ENCODE measurements around the gene TRMT5. TPM values are rescaled to one million over a fixed set of nuclear protein-coding genes. Genes with fewer than 3 reads are reported as not detected.

The TRMT5 gene
- total and polyA plus RNA-seq, 2 donors from 2014 or later: 5.6 to 17.5 TPM

GRCh38 chr14:60926002-60926401 lies 54.9 kb downstream of the TRMT5 start:
- no peak overlapping the region for H3K9ac ChIP-seq (ENCODE audit: low read length in 3 of 3)
- intact Hi-C loops (cut with DNase I): no loop called here
- no peaks in the 10 kb centered on the region for H3K27me3 ChIP-seq (ENCODE audit: control insufficient read depth, insufficient read depth, low read length)
- H3K4me1 ChIP-seq (ENCODE audit: control insufficient read depth in 2 of 3, insufficient read depth in 2 of 3, low read depth in 1 of 3, low read length in 3 of 3): no peaks in the 10 kb centered on the region
- H3K4me3 ChIP-seq (ENCODE audit: low read length in 3 of 3): no peak overlapping the region
- H3K27ac ChIP-seq (ENCODE audit: low read depth in 2 of 2, low read length in 2 of 2): no peak overlapping the region
- FAIRE-seq (no peak), DNase-seq (no peak)
- H3K9me3 ChIP-seq (ENCODE audit: control insufficient read depth in 2 of 3, insufficient read depth in 1 of 3, low read length in 3 of 3): no peaks in the 10 kb centered on the region
- TF ChIP-seq CTCF (IDR thresholded peaks at IDR 0.05; ENCODE audit: borderline replicate concordance, extremely low read depth, insufficient read depth): no peak
- no peaks in the 10 kb centered on the region for H3K36me3 ChIP-seq (ENCODE audit: control insufficient read depth in 2 of 3, insufficient read depth in 3 of 3, low read length in 3 of 3)

GRCh38 chr14:60925286-60925685 lies 55.6 kb downstream of the TRMT5 start:
- intact Hi-C loops (cut with DNase I): no loop called here
- Histone ChIP-seq H3K9me3 (ENCODE audit: control insufficient read depth in 2 of 3, insufficient read depth in 1 of 3, low read length in 3 of 3) (no peaks in the 10 kb centered on the region), H3K27ac (ENCODE audit: low read depth in 2 of 2, low read length in 2 of 2) (no peak overlapping the region), H3K4me1 (ENCODE audit: control insufficient read depth in 2 of 3, insufficient read depth in 2 of 3, low read depth in 1 of 3, low read length in 3 of 3) (no peaks in the 10 kb centered on the region), H3K9ac (ENCODE audit: low read length in 3 of 3) (no peak overlapping the region), H3K27me3 (ENCODE audit: control insufficient read depth, insufficient read depth, low read length) (no peaks in the 10 kb centered on the region), H3K36me3 (ENCODE audit: control insufficient read depth in 2 of 3, insufficient read depth in 3 of 3, low read length in 3 of 3) (no peaks in the 10 kb centered on the region), H3K4me3 (ENCODE audit: low read length in 3 of 3) (no peak overlapping the region)
- DNase-seq: no peak
- no peak for TF ChIP-seq CTCF (IDR thresholded peaks at IDR 0.05; ENCODE audit: borderline replicate concordance, extremely low read depth, insufficient read depth)
- no peak for FAIRE-seq

- no peak for TF ChIP-seq CTCF (IDR thresholded peaks at IDR 0.05; ENCODE audit: borderline replicate concordance, extremely low read depth, insufficient read depth)
- DNase-seq: peak in 1 of 5 donors; percentile 21
- intact Hi-C loops (cut with DNase I): no loop called here
- no peaks in the 10 kb centered on the region for H3K27me3 ChIP-seq (ENCODE audit: control insufficient read depth, insufficient read depth, low read length)
- no peaks in the 10 kb centered on the region for H3K36me3 ChIP-seq (ENCODE audit: control insufficient read depth in 2 of 3, insufficient read depth in 3 of 3, low read length in 3 of 3)
- no peaks in the 10 kb centered on the region for H3K9me3 ChIP-seq (ENCODE audit: control insufficient read depth in 2 of 3, insufficient read depth in 1 of 3, low read length in 3 of 3)
- no peaks in the 10 kb centered on the region for H3K4me1 ChIP-seq (ENCODE audit: control insufficient read depth in 2 of 3, insufficient read depth in 2 of 3, low read depth in 1 of 3, low read length in 3 of 3)
- H3K4me3 ChIP-seq (ENCODE audit: low read length in 3 of 3): no peak overlapping the region
- H3K9ac ChIP-seq (ENCODE audit: low read length in 3 of 3): no peak overlapping the region
- no peak for FAIRE-seq
- no peak overlapping the region for H3K27ac ChIP-seq (ENCODE audit: low read depth in 2 of 2, low read length in 2 of 2)
Observed at GRCh38 chr14:60922050-60922449, 58.8 kb downstream of the TRMT5 start.

Other genes with a start within 250 kb of the TRMT5 start
- 29.6 TPM for gene MNAT1, start 246.3 kb downstream of the TRMT5 start, total RNA-seq
- 41.6 TPM for gene MNAT1, start 246.3 kb downstream of the TRMT5 start, polyA plus RNA-seq (ENCODE audit: insufficient read depth, low read depth, low replicate concordance)
- 16.6 TPM for gene SLC38A6, start 166 bp upstream of the TRMT5 start, total RNA-seq
- gene SLC38A6, start 166 bp upstream of the TRMT5 start, polyA plus RNA-seq (ENCODE audit: insufficient read depth, low read depth, low replicate concordance): 21.9 TPM